Mesothelial cell of epicardium (in vitro differentiated cells): ENCODE results near the gene SERPINE3. TPM values are rescaled to one million over a fixed set of nuclear protein-coding genes. Genes with fewer than 3 reads are reported as not detected.
A peak's percentile ranks its signal among the peaks of the same experiment; 100 is the strongest.

Experiments
- DNase-seq, 2 experiments: peaks; one replicate each; pipeline ENCODE4 v3.0.0; 2021; ENCODE audit warnings: low spot score in 2 of 2; ENCODE audit not compliant: unreplicated experiment in 2 of 2
- H3K27ac Mint-ChIP-seq: 2 replicates; pipeline ENCODE4 v1.8.0; 2021; ENCODE audit warnings: mixed read lengths
- H3K27me3 Mint-ChIP-seq: 2 replicates; pipeline ENCODE4 v1.8.0; 2021; ENCODE audit warnings: low read depth, mixed read lengths
- H3K36me3 Mint-ChIP-seq: 2 replicates; pipeline ENCODE4 v1.8.0; 2021; ENCODE audit warnings: mixed read lengths
- H3K4me1 Mint-ChIP-seq: 2 replicates; pipeline ENCODE4 v1.8.0; 2021; ENCODE audit warnings: mixed read lengths
- H3K4me3 Mint-ChIP-seq: 2 replicates; pipeline ENCODE4 v1.8.0; 2021; ENCODE audit warnings: mild to moderate bottlenecking, moderate library complexity, mixed read lengths
- H3K9me3 Mint-ChIP-seq: 2 replicates; pipeline ENCODE4 v1.8.0; 2021; ENCODE audit warnings: mixed read lengths
- total RNA-seq: library from RNA; stranded (reverse); gene quantifications from 3 replicates; pipeline ENCODE4 v1.2.1, GENCODE V29; 2021
- TF ChIP-seq, protein P1 (sequence below): fragments of 200-600 bp; sonication (generic); IDR thresholded peaks from one replicate; pipeline ENCODE4 v1.5.0; 2021; ENCODE audit warnings: antibody characterized with exemption; ENCODE audit not compliant: unreplicated experiment

Gene SERPINE3
- total RNA-seq, 1 donor from 2014 or later: 0.31 TPM

DNA sequence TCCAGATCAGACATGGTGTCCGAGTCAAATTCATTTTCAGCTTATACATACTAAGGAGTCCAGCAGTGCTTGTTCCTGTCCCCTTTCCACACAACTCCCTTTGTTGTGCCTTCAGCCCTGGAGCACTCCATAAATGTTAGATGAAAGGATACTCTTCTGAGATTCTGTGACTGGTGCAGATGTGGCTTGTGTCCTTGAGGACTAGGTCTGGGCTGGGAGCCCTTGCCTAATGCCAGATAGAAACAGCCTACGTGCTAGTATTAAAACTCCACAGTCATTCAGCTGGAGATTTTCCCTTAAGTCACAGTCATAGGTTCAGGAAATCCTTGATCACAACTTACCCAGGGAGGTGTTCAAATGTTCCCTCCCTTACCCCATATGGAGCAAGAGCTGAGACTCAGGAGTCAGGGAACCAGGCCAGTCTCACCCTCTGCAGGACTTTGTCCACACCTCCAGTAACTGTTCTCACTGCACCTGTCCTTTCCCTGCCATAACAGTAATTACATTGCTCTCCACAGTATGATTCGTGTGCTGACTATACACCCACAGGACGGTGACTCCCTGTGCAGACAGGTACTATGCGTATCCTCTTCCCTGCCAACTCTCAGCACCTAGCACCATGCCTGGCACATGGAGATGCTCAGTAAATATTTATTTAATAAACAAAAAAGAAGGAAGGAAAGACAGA, 15.5 kb upstream of the SERPINE3 start:
- Mint-ChIP-seq H3K4me3 (no peak overlapping the region), H3K27ac (no peak overlapping the region), H3K36me3 (no peaks in the 10 kb centered on the region), H3K4me1 (no peaks in the 10 kb centered on the region), H3K27me3 (peaks cover 2% of the 10 kb centered on the region), H3K9me3 (no peaks in the 10 kb centered on the region)
- TF ChIP-seq, protein P1, sequence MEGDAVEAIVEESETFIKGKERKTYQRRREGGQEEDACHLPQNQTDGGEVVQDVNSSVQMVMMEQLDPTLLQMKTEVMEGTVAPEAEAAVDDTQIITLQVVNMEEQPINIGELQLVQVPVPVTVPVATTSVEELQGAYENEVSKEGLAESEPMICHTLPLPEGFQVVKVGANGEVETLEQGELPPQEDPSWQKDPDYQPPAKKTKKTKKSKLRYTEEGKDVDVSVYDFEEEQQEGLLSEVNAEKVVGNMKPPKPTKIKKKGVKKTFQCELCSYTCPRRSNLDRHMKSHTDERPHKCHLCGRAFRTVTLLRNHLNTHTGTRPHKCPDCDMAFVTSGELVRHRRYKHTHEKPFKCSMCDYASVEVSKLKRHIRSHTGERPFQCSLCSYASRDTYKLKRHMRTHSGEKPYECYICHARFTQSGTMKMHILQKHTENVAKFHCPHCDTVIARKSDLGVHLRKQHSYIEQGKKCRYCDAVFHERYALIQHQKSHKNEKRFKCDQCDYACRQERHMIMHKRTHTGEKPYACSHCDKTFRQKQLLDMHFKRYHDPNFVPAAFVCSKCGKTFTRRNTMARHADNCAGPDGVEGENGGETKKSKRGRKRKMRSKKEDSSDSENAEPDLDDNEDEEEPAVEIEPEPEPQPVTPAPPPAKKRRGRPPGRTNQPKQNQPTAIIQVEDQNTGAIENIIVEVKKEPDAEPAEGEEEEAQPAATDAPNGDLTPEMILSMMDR: no peak
- DNase-seq: peak in 1 of 2 experiments; percentile 1

DNA sequence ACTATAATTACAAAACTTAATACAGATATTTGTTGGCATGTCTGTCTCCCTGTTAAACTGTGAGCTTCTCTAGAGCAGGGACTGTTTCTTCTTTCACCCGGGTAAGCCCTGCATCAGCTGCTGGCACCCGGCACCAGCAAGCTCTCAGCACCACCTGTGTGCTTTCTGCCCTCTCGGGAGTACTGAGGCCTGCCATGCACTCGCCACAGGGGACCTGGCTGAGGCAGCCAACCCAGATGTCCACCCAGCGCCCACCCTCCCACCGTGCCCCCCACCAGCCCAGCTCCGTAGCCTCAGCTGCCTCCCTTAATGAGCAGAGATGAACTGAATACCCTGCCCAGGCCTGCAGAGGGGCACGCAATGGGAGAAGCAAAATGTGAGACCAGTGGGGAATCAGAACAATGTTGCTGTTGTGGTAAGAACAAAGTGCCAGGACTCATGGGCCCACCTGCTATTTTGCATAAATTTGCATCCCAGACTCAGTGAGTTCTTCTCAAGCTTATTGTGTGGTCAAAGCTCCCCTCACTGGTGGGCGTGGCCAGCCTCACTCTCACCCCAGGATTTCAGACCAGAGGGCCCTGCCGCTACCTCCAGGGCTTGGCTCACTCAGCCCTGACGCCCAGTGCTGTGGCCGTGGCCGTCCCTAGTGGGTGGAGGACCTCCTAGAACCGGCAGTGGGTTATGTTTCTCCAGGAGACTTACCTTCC, 14.6 kb upstream of the SERPINE3 start:
- no peaks in the 10 kb centered on the region for H3K4me1 Mint-ChIP-seq
- TF ChIP-seq, protein P1: no peak
- no peak overlapping the region for H3K27ac Mint-ChIP-seq
- H3K9me3 Mint-ChIP-seq: no peaks in the 10 kb centered on the region
- no peak overlapping the region for H3K4me3 Mint-ChIP-seq
- no peaks in the 10 kb centered on the region for H3K36me3 Mint-ChIP-seq
- H3K27me3 Mint-ChIP-seq: peaks cover 2% of the 10 kb centered on the region
- no peak for DNase-seq

DNA sequence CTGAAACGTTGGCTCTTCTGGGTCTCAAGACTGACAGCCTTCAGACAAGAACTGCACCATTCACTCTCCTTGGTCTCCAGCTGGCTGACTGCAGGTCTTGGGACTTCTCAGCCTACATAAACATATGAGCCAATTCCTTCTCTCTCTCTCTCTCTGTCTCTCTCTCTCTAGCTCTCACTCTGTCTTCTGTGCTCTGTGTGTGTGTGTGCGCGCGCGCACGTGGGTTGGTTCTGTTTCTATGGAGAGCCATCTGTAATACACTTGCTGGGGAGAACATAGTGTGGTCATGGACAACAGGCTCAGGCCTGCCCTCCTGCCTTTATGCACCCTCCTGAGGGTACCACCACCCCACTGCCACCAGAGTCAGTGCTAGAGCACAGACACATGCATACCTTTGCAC, 13.7 kb upstream of the SERPINE3 start:
- no peaks in the 10 kb centered on the region for H3K36me3 Mint-ChIP-seq
- H3K4me1 Mint-ChIP-seq: no peaks in the 10 kb centered on the region
- H3K9me3 Mint-ChIP-seq: no peaks in the 10 kb centered on the region
- DNase-seq: no peak
- no peak overlapping the region for H3K4me3 Mint-ChIP-seq
- peaks cover 2% of the 10 kb centered on the region for H3K27me3 Mint-ChIP-seq
- no peak overlapping the region for H3K27ac Mint-ChIP-seq
- TF ChIP-seq, protein P1: no peak

DNA sequence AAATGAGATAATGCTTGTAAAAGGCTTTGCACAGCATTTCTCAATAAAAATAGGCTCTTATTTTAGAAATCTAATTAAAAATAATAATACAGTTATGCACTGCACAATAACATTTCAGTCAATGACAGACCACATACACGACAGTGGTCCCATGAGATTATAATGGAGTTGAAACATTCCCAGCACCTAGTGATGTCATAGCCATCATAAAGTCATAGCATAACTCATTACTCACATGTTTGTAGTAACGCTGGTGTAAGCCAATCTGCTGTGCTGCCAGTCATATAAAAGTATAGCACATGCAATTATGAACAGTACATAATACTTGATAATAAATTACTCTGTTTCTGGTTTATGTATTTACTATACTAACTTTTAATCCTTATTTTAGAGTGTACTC, 12.7 kb upstream of the SERPINE3 start:
- no peak for DNase-seq
- H3K4me1 Mint-ChIP-seq: no peaks in the 10 kb centered on the region
- no peak overlapping the region for H3K27ac Mint-ChIP-seq
- no peaks in the 10 kb centered on the region for H3K9me3 Mint-ChIP-seq
- no peak overlapping the region for H3K4me3 Mint-ChIP-seq
- peaks cover 2% of the 10 kb centered on the region for H3K27me3 Mint-ChIP-seq
- H3K36me3 Mint-ChIP-seq: no peaks in the 10 kb centered on the region
- TF ChIP-seq, protein P1: no peak

DNA sequence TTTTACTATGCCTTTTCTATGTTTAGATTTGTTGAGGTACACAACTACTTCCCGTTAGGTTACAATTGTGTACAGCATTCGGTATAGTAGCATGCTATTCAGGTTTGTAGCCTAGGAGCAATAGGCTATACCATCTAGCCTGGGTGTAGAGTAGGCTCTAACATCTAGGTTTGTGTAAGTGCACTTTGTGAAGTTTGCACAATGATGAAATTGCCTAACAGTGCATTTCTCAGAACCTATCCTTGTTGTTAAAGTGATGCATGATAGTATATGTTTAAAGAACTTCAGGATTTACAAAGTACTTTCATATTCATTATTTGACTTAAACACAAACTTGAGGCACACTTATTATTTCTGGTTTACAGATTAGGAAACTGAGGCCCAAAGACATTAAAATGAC, 11.5 kb upstream of the SERPINE3 start:
- Mint-ChIP-seq H3K4me1 (no peaks in the 10 kb centered on the region), H3K9me3 (no peaks in the 10 kb centered on the region), H3K27me3 (peaks cover 2% of the 10 kb centered on the region), H3K4me3 (no peak overlapping the region), H3K27ac (no peak overlapping the region), H3K36me3 (no peaks in the 10 kb centered on the region)
- TF ChIP-seq, protein P1: no peak
- no peak for DNase-seq
